Measurements from ENCODE around the gene KCTD6. TPM values are rescaled to one million over a fixed set of nuclear protein-coding genes. Genes with fewer than 3 reads are reported as not detected.

Gene KCTD6
- total RNA-seq, 1 donor from 2014 or later = 39.6 TPM

DNA sequence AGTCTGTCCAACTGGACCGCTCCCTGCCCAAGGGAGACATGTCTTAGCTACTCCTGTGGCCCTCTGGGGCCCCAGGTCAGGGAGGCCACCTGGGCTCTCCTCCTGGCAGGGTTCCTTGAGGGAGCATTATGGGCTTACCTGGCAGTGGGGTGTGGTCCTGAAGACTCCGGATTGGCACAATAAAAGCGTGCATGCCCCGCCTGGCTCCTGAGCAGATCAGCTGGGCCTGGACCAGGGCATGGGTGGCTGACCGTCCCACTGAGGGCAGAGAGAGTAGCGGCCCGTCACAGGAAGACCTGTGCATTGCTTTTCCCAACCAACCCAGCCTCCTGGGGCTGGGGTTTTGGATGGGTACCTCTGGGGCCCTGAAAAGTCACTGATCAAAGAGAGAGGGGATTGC lies 39.7 kb downstream of the KCTD6 start:
- no peak overlapping the region for H3K9ac ChIP-seq
- no peaks in the 10 kb centered on the region for H3K79me2 ChIP-seq (ENCODE audit: low read depth)
- no peak for DNase-seq (ENCODE audit: low spot score)
- peaks cover 2% of the 10 kb centered on the region for H3K4me1 ChIP-seq
- Mint-ChIP-seq H3K9me3 (peaks cover 5% of the 10 kb centered on the region), H3K27ac (no peak overlapping the region), H3K36me3 (peaks cover 2% of the 10 kb centered on the region), H3K4me3 (no peak overlapping the region), H3K4me1 (peaks cover 36% of the 10 kb centered on the region), H3K27me3 (ENCODE audit: insufficient read depth, low read depth) (peaks cover 2% of the 10 kb centered on the region)
- no peaks in the 10 kb centered on the region for H4K20me1 ChIP-seq (ENCODE audit: low read depth)
- no peak overlapping the region for H3K27ac ChIP-seq
- no peak overlapping the region for H3K4me3 ChIP-seq
- H3F3A ChIP-seq (ENCODE audit: low read depth) = no peaks in the 10 kb centered on the region
- no peak overlapping the region for H2AFZ ChIP-seq (replicated peaks)
- no peaks in the 10 kb centered on the region for H3K27me3 ChIP-seq
- no peak overlapping the region for H3K4me2 ChIP-seq
- H3K9me3 ChIP-seq (ENCODE audit: low read depth) = no peaks in the 10 kb centered on the region
- TF ChIP-seq EZH2 (IDR thresholded peaks at IDR 0.05) = no peak
- TF ChIP-seq EZH2phosphoT487 (IDR thresholded peaks at IDR 0.05) = no peak
- TF ChIP-seq, protein P1, sequence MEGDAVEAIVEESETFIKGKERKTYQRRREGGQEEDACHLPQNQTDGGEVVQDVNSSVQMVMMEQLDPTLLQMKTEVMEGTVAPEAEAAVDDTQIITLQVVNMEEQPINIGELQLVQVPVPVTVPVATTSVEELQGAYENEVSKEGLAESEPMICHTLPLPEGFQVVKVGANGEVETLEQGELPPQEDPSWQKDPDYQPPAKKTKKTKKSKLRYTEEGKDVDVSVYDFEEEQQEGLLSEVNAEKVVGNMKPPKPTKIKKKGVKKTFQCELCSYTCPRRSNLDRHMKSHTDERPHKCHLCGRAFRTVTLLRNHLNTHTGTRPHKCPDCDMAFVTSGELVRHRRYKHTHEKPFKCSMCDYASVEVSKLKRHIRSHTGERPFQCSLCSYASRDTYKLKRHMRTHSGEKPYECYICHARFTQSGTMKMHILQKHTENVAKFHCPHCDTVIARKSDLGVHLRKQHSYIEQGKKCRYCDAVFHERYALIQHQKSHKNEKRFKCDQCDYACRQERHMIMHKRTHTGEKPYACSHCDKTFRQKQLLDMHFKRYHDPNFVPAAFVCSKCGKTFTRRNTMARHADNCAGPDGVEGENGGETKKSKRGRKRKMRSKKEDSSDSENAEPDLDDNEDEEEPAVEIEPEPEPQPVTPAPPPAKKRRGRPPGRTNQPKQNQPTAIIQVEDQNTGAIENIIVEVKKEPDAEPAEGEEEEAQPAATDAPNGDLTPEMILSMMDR (IDR thresholded peaks at IDR 0.05) = no peak
- H3K36me3 ChIP-seq = no peaks in the 10 kb centered on the region

DNA sequence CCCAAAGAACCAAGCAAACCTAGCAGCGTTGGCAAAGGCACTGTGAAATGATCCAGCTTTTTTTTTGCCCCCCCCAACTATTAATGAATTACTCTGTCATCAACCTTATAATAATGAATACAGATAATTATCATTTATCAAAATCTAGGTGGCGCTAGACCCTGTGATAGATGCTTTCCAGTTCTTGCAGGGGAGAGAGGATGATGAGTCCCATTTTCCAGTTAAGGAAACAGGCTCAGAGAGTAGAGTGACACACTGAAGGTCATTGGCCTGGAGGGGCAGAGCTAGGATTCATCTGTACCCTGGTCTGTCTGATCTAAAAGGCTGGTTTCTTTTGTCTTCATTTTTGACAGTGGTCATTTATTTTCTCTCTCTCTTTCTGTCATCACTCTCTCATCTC lies 40.1 kb downstream of the KCTD6 start:
- H3K4me1 Mint-ChIP-seq = peaks cover 35% of the 10 kb centered on the region
- Histone ChIP-seq H3F3A (ENCODE audit: low read depth) (no peaks in the 10 kb centered on the region), H3K4me2 (no peak overlapping the region), H3K9ac (no peak overlapping the region), H4K20me1 (ENCODE audit: low read depth) (no peaks in the 10 kb centered on the region), H3K4me1 (peaks cover 6% of the 10 kb centered on the region), H2AFZ (replicated peaks) (no peak overlapping the region), H3K79me2 (ENCODE audit: low read depth) (no peaks in the 10 kb centered on the region), H3K27ac (no peak overlapping the region), H3K4me3 (no peak overlapping the region), H3K36me3 (no peaks in the 10 kb centered on the region), H3K27me3 (no peaks in the 10 kb centered on the region), H3K9me3 (ENCODE audit: low read depth) (no peaks in the 10 kb centered on the region)
- no peak overlapping the region for H3K4me3 Mint-ChIP-seq
- H3K27me3 Mint-ChIP-seq (ENCODE audit: insufficient read depth, low read depth) = peaks cover under 1% of the 10 kb centered on the region
- no peak overlapping the region for H3K27ac Mint-ChIP-seq
- peaks cover under 1% of the 10 kb centered on the region for H3K36me3 Mint-ChIP-seq
- TF ChIP-seq EZH2 (IDR thresholded peaks at IDR 0.05) = no peak
- no peak for TF ChIP-seq EZH2phosphoT487 (IDR thresholded peaks at IDR 0.05)
- TF ChIP-seq, protein P1 (IDR thresholded peaks at IDR 0.05) = peak; percentile 3
- H3K9me3 Mint-ChIP-seq = peaks cover 4% of the 10 kb centered on the region
- DNase-seq (ENCODE audit: low spot score) = no peak

DNA sequence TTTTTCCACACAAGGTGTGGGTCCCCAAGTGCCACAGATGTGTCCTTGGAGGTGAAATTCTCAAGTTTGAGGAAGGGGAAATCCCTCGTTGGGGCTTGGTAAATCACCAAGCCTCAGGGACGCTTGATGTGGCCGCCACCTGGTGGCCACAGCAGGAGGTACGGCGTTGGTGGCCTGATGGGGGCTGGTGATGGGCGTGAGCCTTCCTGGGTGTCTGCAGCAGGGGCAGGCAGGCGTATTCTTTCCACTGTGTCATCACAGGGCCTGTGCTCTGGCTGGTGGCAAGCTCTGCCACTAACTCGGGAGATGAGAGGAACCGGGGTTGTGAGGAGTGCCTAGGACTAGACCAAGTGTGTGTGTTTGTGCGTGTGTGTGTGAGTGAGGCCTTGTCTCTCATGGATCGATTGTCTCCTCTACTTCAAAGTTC lies 40.9 kb downstream of the KCTD6 start:
- Mint-ChIP-seq H3K36me3 (no peaks in the 10 kb centered on the region), H3K4me1 (peaks cover 42% of the 10 kb centered on the region), H3K4me3 (no peak overlapping the region), H3K27me3 (ENCODE audit: insufficient read depth, low read depth) (no peaks in the 10 kb centered on the region), H3K9me3 (peaks cover 2% of the 10 kb centered on the region), H3K27ac (peak overlapping the region; percentile 67)
- H2AFZ ChIP-seq (replicated peaks) = no peak overlapping the region
- H3K4me3 ChIP-seq = no peak overlapping the region
- H3K9ac ChIP-seq = no peak overlapping the region
- H3K27ac ChIP-seq = no peak overlapping the region
- no peaks in the 10 kb centered on the region for H3K27me3 ChIP-seq
- H3K4me1 ChIP-seq = peaks cover 11% of the 10 kb centered on the region
- H3F3A ChIP-seq (ENCODE audit: low read depth) = no peaks in the 10 kb centered on the region
- H3K9me3 ChIP-seq (ENCODE audit: low read depth) = no peaks in the 10 kb centered on the region
- no peak overlapping the region for H3K4me2 ChIP-seq
- no peaks in the 10 kb centered on the region for H4K20me1 ChIP-seq (ENCODE audit: low read depth)
- TF ChIP-seq, protein P1 (IDR thresholded peaks at IDR 0.05) = peak; percentile 84
- TF ChIP-seq EZH2phosphoT487 (IDR thresholded peaks at IDR 0.05) (no peak), EZH2 (IDR thresholded peaks at IDR 0.05) (no peak)
- no peaks in the 10 kb centered on the region for H3K79me2 ChIP-seq (ENCODE audit: low read depth)
- DNase-seq (ENCODE audit: low spot score) = peak; percentile 80
- no peaks in the 10 kb centered on the region for H3K36me3 ChIP-seq

Data from neural progenitor cell (in vitro differentiated cells).